ENCODE data around the gene MAN1A1.

The MAN1A1 gene

GRCh38 chr6:119355890-119356289, 6.3 kb upstream of the MAN1A1 start:
- no peaks in the 10 kb centered on the region for H3K36me3 ChIP-seq (ENCODE audit: control insufficient read depth in 1 of 2, insufficient read depth in 2 of 2, low read length in 2 of 2)
- no peaks in the 10 kb centered on the region for H3K27me3 ChIP-seq (ENCODE audit: low read depth, low read length)
- no peaks in the 10 kb centered on the region for H3K9me3 ChIP-seq (ENCODE audit: control insufficient read depth in 1 of 2, low read length in 2 of 2)
- peaks cover 0 to 9% of the 10 kb centered on the region in 2 donors for H3K4me1 ChIP-seq (ENCODE audit: control insufficient read depth in 1 of 2, insufficient read depth in 2 of 2, low read length in 2 of 2)
- H3K27ac ChIP-seq (ENCODE audit: low read length) = no peak overlapping the region
- H3K4me3 ChIP-seq (ENCODE audit: low read depth in 1 of 2, low read length in 2 of 2) = no peak overlapping the region

- Histone ChIP-seq H3K4me3 (ENCODE audit: low read depth in 1 of 2, low read length in 2 of 2) (no peak overlapping the region), H3K27ac (ENCODE audit: low read length) (no peak overlapping the region), H3K27me3 (ENCODE audit: low read depth, low read length) (no peaks in the 10 kb centered on the region), H3K9me3 (ENCODE audit: control insufficient read depth in 1 of 2, low read length in 2 of 2) (no peaks in the 10 kb centered on the region), H3K36me3 (ENCODE audit: control insufficient read depth in 1 of 2, insufficient read depth in 2 of 2, low read length in 2 of 2) (no peaks in the 10 kb centered on the region), H3K4me1 (ENCODE audit: control insufficient read depth in 1 of 2, insufficient read depth in 2 of 2, low read length in 2 of 2) (peaks cover 0 to 9% of the 10 kb centered on the region in 2 donors)
These were observed 5.6 kb upstream of the MAN1A1 start for GRCh38 chr6:119355157-119355556.

- no peak overlapping the region for H3K4me3 ChIP-seq (ENCODE audit: low read depth in 1 of 2, low read length in 2 of 2)
- H3K27ac ChIP-seq (ENCODE audit: low read length) = no peak overlapping the region
- H3K36me3 ChIP-seq (ENCODE audit: control insufficient read depth in 1 of 2, insufficient read depth in 2 of 2, low read length in 2 of 2) = no peaks in the 10 kb centered on the region
- H3K4me1 ChIP-seq (ENCODE audit: control insufficient read depth in 1 of 2, insufficient read depth in 2 of 2, low read length in 2 of 2) = peaks cover 0 to 9% of the 10 kb centered on the region in 2 donors
- H3K9me3 ChIP-seq (ENCODE audit: control insufficient read depth in 1 of 2, low read length in 2 of 2) = no peaks in the 10 kb centered on the region
- no peaks in the 10 kb centered on the region for H3K27me3 ChIP-seq (ENCODE audit: low read depth, low read length)
These were observed 4.1 kb upstream of the MAN1A1 start for GRCh38 chr6:119353696-119354095.

GRCh38 chr6:119352001-119352400, 2.4 kb upstream of the MAN1A1 start:
- Histone ChIP-seq H3K4me1 (ENCODE audit: control insufficient read depth in 1 of 2, insufficient read depth in 2 of 2, low read length in 2 of 2) (peaks cover 0 to 9% of the 10 kb centered on the region in 2 donors), H3K9me3 (ENCODE audit: control insufficient read depth in 1 of 2, low read length in 2 of 2) (no peaks in the 10 kb centered on the region), H3K36me3 (ENCODE audit: control insufficient read depth in 1 of 2, insufficient read depth in 2 of 2, low read length in 2 of 2) (no peaks in the 10 kb centered on the region), H3K27me3 (ENCODE audit: low read depth, low read length) (no peaks in the 10 kb centered on the region), H3K27ac (ENCODE audit: low read length) (no peak overlapping the region), H3K4me3 (ENCODE audit: low read depth in 1 of 2, low read length in 2 of 2) (no peak overlapping the region)

- Histone ChIP-seq H3K4me3 (ENCODE audit: low read depth in 1 of 2, low read length in 2 of 2) (peak overlapping the region; percentile 75 to 99), H3K27ac (ENCODE audit: low read length) (peak overlapping the region; percentile 83), H3K27me3 (ENCODE audit: low read depth, low read length) (no peaks in the 10 kb centered on the region)
These were observed 1.4 kb upstream of the MAN1A1 start for GRCh38 chr6:119350952-119351372.

GRCh38 chr6:119350202-119350951, 816 bp upstream of the MAN1A1 start:
- H3K27me3 ChIP-seq (ENCODE audit: low read depth, low read length) = no peaks in the 10 kb centered on the region
- H3K4me1 ChIP-seq (ENCODE audit: control insufficient read depth in 1 of 2, insufficient read depth in 2 of 2, low read length in 2 of 2) = peaks cover 0 to 16% of the 10 kb centered on the region in 2 donors
- H3K9me3 ChIP-seq (ENCODE audit: control insufficient read depth in 1 of 2, low read length in 2 of 2) = no peaks in the 10 kb centered on the region
- H3K36me3 ChIP-seq (ENCODE audit: control insufficient read depth in 1 of 2, insufficient read depth in 2 of 2, low read length in 2 of 2) = no peaks in the 10 kb centered on the region
- peak overlapping the region; percentile 75 to 99 for H3K4me3 ChIP-seq (ENCODE audit: low read depth in 1 of 2, low read length in 2 of 2)
- H3K27ac ChIP-seq (ENCODE audit: low read length) = peak overlapping the region; percentile 83

More at GRCh38 chr6:119350952-119351372, 1.4 kb upstream of the MAN1A1 start:
- H3K36me3 ChIP-seq (ENCODE audit: control insufficient read depth in 1 of 2, insufficient read depth in 2 of 2, low read length in 2 of 2) = no peaks in the 10 kb centered on the region
- no peaks in the 10 kb centered on the region for H3K9me3 ChIP-seq (ENCODE audit: control insufficient read depth in 1 of 2, low read length in 2 of 2)
- H3K4me1 ChIP-seq (ENCODE audit: control insufficient read depth in 1 of 2, insufficient read depth in 2 of 2, low read length in 2 of 2) = peaks cover 0 to 12% of the 10 kb centered on the region in 2 donors

- no peaks in the 10 kb centered on the region for H3K9me3 ChIP-seq (ENCODE audit: control insufficient read depth in 1 of 2, low read length in 2 of 2)
- H3K36me3 ChIP-seq (ENCODE audit: control insufficient read depth in 1 of 2, insufficient read depth in 2 of 2, low read length in 2 of 2) = no peaks in the 10 kb centered on the region
- H3K27me3 ChIP-seq (ENCODE audit: low read depth, low read length) = no peaks in the 10 kb centered on the region
- peaks cover 4 to 32% of the 10 kb centered on the region in 2 donors for H3K4me1 ChIP-seq (ENCODE audit: control insufficient read depth in 1 of 2, insufficient read depth in 2 of 2, low read length in 2 of 2)
- H3K27ac ChIP-seq (ENCODE audit: low read length) = peak overlapping the region; percentile 46
- H3K4me3 ChIP-seq (ENCODE audit: low read depth in 1 of 2, low read length in 2 of 2) = peak overlapping the region; percentile 75 to 99
These were observed 707 bp downstream of the MAN1A1 start for GRCh38 chr6:119348748-119349360.

GRCh38 chr6:119348096-119348747, 1.3 kb downstream of the MAN1A1 start:
- Histone ChIP-seq H3K9me3 (ENCODE audit: control insufficient read depth in 1 of 2, low read length in 2 of 2) (no peaks in the 10 kb centered on the region), H3K4me1 (ENCODE audit: control insufficient read depth in 1 of 2, insufficient read depth in 2 of 2, low read length in 2 of 2) (peaks cover 4 to 29% of the 10 kb centered on the region in 2 donors), H3K27me3 (ENCODE audit: low read depth, low read length) (no peaks in the 10 kb centered on the region), H3K4me3 (ENCODE audit: low read depth in 1 of 2, low read length in 2 of 2) (peak overlapping the region; percentile 75 to 99), H3K27ac (ENCODE audit: low read length) (peak overlapping the region; percentile 46), H3K36me3 (ENCODE audit: control insufficient read depth in 1 of 2, insufficient read depth in 2 of 2, low read length in 2 of 2) (no peaks in the 10 kb centered on the region)

GRCh38 chr6:119347466-119348095, 2.0 kb downstream of the MAN1A1 start:
- Histone ChIP-seq H3K4me1 (ENCODE audit: control insufficient read depth in 1 of 2, insufficient read depth in 2 of 2, low read length in 2 of 2) (peaks cover 4 to 27% of the 10 kb centered on the region in 2 donors), H3K9me3 (ENCODE audit: control insufficient read depth in 1 of 2, low read length in 2 of 2) (no peaks in the 10 kb centered on the region), H3K27me3 (ENCODE audit: low read depth, low read length) (no peaks in the 10 kb centered on the region), H3K36me3 (ENCODE audit: control insufficient read depth in 1 of 2, insufficient read depth in 2 of 2, low read length in 2 of 2) (no peaks in the 10 kb centered on the region), H3K27ac (ENCODE audit: low read length) (peak overlapping the region; percentile 46), H3K4me3 (ENCODE audit: low read depth in 1 of 2, low read length in 2 of 2) (peak overlapping the region; percentile 75 to 99)

GRCh38 chr6:119346936-119347335, 2.6 kb downstream of the MAN1A1 start:
- Histone ChIP-seq H3K4me1 (ENCODE audit: control insufficient read depth in 1 of 2, insufficient read depth in 2 of 2, low read length in 2 of 2) (peaks cover 4 to 27% of the 10 kb centered on the region in 2 donors), H3K27ac (ENCODE audit: low read length) (peak overlapping the region; percentile 46), H3K27me3 (ENCODE audit: low read depth, low read length) (no peaks in the 10 kb centered on the region), H3K4me3 (ENCODE audit: low read depth in 1 of 2, low read length in 2 of 2) (peak overlapping the region; percentile 75 to 99), H3K9me3 (ENCODE audit: control insufficient read depth in 1 of 2, low read length in 2 of 2) (no peaks in the 10 kb centered on the region), H3K36me3 (ENCODE audit: control insufficient read depth in 1 of 2, insufficient read depth in 2 of 2, low read length in 2 of 2) (no peaks in the 10 kb centered on the region)

GRCh38 chr6:119346450-119346849, 3.1 kb downstream of the MAN1A1 start:
- H3K4me1 ChIP-seq (ENCODE audit: control insufficient read depth in 1 of 2, insufficient read depth in 2 of 2, low read length in 2 of 2) = peaks cover 4 to 23% of the 10 kb centered on the region in 2 donors
- H3K27ac ChIP-seq (ENCODE audit: low read length) = peak overlapping the region; percentile 46

More at GRCh38 chr6:119346450-119346849, 3.1 kb downstream of the MAN1A1 start:
- no peaks in the 10 kb centered on the region for H3K9me3 ChIP-seq (ENCODE audit: control insufficient read depth in 1 of 2, low read length in 2 of 2)
- H3K36me3 ChIP-seq (ENCODE audit: control insufficient read depth in 1 of 2, insufficient read depth in 2 of 2, low read length in 2 of 2) = no peaks in the 10 kb centered on the region
- H3K4me3 ChIP-seq (ENCODE audit: low read depth in 1 of 2, low read length in 2 of 2) = peak overlapping the region; percentile 75 to 99
- H3K27me3 ChIP-seq (ENCODE audit: low read depth, low read length) = no peaks in the 10 kb centered on the region
